Activated T-helper 1 cell treated with anti-CD3 and anti-CD28 coated beads, Interleukin-2, amount 50 U/mL, for 16 hours (primary cell): ENCODE results near the gene B3GALT5.

ENCODE experiments used
- DNase-seq, 2 donors: peaks; one replicate each; pipeline ENCODE4 v3.0.0-alpha.2; 2020; ENCODE audit warnings: low read depth in 1 of 2, low spot score in 1 of 2

The B3GALT5 gene

DNA sequence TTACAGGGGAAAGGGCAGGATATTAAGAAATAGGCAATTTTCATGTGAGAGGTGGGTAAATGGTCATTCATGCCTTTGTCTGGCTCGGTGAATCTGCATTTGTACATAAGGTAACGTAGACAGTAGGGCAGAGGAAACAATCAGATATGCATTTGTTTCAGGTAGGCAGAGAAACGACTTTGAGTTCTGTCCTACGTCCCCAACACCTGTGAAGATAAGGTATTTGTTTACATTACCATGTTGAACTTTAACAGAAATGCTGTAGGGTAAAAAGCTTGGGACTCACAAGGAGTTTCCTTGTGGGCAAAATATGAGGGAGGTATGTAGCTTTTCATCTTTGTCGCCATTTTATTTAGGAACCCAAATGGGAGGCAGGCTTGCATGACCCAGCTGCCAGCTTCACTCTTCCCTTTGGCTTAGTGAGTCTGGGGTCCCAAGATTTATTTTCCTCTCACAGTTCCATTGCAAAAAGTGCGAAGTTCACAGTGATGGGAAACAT is 31.4 kb downstream of the B3GALT5 start:
- no peak for DNase-seq

DNA sequence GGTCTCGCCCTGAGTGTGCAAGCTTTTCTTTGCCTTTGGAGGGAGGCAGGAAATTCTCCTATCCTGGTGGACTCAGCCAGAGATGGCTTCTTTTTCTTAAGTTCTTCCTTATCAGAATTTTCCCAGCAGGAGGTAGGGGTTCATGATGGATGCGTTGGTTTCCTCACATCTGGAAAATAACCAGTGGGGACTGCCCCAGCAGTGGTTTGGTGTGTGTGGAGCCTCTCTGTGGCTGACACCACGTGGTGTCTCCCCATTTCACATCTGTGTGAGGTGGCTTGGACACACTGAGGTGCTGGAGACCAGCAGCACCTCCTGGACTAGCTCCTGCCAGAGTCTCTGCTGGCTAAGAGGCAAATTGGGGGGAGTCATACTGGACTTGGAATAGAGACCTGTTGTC is 32.6 kb downstream of the B3GALT5 start:
- DNase-seq = no peak

DNA sequence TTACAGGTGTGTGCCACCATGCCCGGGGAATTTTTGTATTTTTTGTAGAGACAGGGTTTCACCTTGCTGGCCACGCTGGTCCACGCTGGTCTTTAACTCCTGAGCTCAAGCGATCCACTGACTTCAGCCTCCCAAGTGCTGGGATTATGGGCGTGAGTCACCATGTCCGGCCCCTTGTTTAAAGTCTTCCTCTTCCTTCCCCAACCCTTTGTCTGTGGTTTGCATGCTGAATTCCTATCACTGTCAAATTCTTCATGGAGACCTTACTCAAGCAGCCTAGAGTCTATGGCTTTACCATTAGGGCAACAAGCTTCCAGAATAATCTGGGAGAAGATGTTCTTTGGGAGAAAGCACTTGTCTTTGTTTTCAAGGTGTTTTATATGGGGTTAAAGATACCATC is 34.7 kb downstream of the B3GALT5 start:
- no peak for DNase-seq

DNA sequence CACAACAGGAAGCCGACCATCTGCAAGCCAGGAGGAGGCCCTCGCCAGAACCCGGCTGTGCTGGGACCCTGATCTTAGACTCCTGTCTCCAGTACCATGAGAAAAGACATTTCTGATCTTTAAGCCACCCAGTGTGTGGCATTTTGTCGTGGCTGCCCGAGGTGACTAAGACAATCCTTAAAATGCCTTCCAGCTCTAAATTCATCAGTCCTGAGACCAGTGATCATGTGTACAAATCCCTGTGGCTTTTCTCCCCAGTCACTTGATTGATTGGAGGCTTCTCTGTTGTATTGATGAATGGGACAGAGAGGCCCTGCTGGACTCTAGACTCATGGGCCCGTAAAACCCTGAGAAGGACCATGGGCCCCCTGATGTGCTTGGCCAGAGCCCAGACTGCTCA is 36.1 kb downstream of the B3GALT5 start:
- DNase-seq = no peak

DNA sequence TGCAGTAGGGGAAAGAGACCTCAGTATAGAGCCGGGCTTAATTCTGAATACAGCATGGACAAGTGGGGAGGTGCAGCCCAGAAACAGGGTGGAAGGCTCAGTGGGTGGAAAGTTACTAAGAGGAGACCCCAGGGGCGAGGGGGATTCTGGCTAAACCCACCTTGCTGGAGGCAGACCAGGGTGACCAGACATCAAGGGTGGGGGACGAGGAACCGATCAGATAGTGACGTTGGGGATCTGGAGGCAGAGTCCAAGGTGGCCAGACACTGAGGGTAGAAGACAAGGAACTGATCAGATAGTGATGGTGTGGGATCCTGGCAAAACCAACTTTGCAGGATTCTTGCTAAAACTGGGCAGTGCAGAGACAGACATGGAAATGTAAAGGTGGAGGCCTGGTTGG is 36.8 kb downstream of the B3GALT5 start:
- DNase-seq = no peak

DNA sequence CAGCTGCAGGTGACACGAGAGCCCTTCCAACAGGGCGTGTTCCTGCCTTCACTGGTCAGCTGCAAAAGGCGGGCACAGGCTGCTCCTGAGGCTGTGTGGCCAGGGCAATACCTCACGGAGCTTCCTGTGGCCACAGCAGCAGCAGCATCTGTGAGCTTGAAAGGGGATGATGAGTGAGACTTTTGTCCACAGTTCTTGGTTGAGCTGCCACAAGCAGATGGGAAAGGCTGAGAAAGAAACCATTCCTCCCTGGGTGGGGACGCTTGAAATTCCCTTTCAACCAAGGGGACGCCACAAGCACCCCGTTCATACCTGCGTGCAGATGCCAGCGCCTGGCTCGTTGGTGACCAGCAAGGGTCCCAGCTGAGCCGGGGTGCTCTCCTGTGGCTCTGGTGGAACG is 37.6 kb downstream of the B3GALT5 start:
- DNase-seq = no peak

DNA sequence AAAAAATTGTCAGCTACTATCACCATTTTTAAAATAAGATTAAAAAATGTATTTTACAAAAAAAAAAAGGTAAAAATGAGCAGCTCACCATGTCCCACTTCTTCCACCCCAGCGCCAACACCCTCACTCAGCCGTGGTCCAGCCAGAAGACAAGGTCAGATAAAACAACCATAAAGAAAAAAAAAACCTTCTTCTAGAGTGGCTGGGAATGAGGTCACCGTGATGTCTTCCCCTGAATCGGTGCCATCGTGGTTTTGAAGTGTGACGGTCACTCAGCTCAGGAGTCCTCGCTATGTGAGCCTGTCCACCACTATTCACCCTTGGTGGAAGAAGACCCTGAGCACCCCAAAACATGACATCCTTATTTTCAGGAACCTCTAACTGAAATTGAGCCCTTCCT is 38.1 kb downstream of the B3GALT5 start:
- no peak for DNase-seq

DNA sequence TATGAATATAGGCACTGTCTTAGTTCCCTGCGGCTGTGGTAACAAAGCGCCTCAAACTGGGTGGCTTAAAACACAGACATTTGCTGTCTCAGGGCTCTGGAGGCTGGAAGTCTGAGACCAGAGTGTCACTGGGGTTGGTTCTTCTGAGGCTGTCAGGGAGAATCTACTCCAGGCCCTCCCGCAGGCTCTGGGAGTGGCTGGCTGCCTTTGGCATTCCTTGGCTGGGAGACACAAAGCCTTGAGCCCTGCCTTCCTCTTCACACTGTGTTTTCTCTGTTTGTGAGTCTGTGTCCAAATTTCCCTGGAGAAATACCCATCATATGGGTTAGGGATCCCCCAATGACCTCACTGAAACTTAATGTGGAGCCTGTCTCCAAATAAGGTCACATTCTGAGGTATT is 38.5 kb downstream of the B3GALT5 start:
- DNase-seq = no peak

DNA sequence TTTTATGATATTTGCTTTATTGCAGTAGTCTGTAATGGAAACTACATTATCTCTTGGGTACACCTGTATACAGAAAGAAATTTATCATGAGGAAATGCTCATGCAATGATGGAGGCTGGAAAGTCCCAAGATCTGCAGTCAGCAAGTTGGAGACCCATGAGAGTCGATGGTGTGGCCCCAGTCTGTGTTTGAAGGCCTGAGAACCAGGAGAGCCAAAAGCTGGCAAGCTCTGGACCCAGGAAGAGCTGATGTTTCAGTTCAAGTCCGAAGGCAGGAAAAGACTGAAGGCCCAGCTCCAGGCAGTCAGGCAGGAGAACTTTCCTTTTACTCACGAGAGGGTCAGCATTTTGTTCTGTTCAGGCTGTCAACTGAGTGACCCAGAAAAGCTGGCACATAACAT is 42.2 kb downstream of the B3GALT5 start:
- DNase-seq = no peak

DNA sequence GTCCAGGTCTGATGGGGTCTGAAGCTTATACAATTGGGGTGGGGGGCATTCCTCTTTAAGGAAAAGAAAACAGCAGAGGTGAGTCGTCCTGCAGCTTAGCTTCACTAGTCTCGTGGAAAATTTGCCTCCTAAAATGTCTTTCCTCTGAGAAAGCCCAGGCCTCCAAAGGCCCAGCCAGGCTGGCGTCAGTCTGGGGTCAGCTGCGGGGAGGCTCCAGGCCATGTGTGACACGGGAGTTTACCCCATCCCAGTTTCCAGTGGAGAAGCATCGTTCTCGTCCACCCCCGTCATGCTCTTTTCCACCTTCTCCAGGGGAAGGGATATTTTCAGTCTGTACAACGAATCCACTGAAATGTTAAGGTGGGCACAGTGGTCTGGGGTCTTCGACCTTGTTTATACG is 42.8 kb downstream of the B3GALT5 start:
- no peak for DNase-seq

DNA sequence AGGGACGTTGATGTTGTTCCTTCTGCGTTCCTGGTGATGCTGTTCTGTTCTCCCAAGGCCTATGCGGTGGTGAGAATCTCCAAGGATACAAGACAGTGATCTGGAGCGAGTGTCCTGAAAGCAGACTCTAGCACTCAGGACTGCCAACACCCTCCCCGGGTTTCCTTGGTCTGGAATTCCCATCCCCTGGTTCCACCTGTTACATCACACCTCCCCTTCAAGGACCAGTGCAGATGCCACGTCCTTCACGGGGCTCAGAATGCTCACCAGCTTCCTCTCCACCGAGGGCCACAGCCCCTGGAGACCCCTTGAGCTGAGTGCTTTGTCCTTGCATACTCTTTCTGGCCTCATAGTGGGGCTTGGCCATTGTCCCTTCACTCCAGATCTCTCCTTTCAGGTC is 43.5 kb downstream of the B3GALT5 start:
- no peak for DNase-seq

DNA sequence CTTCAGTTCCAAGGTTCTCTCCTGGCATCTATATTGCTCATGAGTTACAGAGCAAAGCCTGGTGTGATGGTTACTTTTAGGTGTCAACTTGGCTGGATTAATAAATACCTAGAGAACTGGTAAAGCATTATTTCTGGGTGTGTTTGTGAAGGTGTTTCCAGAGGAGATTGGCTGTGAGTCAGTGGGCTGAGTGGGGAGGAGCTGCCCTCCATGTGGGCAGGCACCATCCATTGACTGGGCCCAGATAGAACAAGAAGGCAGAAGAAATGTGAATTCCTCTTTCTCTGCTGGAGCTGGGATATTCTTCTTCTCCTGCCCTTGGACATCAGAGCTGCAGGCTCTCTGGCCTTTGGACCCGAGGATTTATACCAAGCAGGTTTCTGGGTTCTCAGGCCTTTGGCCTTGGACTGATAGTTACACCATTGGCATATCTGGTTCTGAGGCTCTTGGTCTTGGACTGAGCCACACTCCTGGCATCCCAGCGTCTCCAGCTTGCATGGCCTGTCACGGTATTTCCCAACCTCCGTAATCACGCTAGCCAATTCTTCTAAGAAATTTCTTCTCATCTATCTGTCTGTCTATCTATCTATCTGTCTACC is 44.5 kb downstream of the B3GALT5 start:
- no peak for DNase-seq

DNA sequence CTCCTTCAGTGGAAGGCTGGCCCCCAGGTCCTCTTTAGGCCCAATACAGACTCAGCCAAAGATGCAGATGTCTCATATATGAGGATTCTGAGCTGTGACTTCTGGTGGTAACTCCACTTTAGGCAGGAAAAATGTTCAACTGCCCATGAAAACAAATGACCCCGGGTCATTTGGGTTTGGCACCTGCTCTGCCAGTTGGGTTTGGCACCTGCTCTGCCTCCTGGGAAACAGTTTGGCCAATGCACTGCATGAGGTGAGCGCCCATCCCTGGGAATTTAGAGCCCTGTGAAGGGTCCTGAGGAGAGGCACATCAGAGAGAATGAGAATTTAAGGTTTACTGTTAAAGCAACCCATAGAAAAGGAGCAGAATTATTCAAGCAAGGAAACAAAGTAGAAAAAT is 45.3 kb downstream of the B3GALT5 start:
- no peak for DNase-seq

DNA sequence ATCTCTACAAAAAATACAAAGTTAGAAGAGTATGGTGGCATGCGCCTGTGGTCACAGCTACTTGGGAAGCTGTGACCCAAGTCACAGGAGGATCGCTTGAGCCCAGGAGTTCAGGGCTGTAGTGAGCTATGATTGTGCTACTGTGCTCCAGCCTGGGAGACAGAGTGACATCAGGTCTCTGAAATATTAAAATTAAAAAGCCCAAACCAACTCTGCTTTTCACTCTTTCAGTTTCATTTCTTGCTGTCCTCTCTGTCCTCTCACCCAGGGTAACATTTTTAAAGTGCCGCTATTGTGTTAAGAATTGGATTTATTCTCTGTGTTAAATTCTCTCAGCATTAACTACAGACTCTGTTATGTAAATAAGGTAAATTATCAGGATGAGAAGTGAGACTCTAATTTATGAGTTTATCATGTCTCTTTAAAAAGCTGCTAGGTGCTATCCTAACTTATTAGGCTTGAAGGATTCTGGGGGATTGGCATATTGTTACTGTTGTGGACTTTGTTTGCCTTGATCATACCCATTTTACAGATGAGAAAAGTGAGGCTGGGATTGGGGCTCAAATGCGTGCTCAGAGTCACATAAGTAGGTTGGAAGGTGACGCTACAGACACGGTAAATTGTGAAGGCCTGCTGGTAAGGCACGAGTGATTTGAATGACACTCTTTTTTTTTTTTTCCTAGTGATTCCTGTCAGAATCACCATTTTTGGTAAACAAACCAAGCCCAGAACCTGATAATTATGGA is 46.5 kb downstream of the B3GALT5 start:
- no peak for DNase-seq

DNA sequence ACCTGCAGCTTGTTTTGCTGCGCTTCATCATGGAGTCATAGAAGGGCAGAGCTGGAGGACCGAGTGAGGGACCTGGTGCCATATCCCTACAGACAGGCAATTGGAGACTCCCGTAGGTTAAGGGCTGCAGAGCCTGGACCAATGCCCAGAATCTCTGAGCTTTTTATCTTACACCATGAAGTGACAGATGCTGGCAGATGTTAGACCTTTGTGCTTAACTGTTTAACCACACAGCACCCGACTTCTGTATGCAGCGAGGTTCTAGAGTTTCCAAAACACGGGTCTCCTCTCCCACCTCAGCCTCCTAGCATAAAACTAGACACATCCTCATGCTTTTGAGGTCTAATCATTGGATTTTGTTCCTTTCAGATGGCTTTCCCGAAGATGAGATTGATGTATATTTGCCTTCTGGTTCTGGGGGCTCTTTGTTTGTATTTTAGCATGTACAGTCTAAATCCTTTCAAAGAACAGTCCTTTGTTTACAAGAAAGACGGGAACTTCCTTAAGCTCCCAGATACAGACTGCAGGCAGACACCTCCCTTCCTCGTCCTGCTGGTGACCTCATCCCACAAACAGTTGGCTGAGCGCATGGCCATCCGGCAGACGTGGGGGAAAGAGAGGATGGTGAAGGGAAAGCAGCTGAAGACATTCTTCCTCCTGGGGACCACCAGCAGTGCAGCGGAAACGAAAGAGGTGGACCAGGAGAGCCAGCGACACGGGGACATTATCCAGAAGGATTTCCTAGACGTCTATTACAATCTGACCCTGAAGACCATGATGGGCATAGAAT is 47.6 kb downstream of the B3GALT5 start:
- DNase-seq = no peak

DNA sequence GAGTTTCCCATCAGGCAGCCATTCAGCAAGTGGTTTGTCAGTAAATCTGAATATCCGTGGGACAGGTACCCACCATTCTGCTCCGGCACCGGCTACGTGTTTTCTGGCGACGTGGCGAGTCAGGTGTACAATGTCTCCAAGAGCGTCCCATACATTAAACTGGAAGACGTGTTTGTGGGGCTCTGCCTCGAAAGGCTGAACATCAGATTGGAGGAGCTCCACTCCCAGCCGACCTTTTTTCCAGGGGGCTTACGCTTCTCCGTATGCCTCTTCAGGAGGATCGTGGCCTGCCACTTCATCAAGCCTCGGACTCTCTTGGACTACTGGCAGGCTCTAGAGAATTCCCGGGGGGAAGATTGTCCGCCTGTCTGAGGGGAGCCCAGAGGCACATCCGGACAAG is 48.4 kb downstream of the B3GALT5 start:
- no peak for DNase-seq

DNA sequence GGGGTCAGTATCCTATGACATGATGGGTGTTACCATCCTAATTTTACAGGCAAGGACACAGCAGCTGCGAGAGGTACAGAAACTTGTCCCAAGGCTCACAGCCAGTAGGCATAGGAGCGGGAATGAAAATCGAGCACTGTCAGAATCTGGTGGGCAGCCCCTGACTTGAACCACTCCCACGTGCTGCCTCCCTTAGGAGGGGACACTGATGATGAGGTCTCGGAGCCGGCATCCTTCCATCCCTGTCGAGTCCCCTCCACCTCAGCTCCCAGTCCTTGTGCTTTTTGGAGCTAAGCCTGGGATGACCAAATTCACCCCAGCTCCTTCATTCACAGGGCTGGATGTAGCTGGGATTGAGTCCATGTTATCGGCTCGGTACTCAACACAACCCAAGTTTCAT is 49.0 kb downstream of the B3GALT5 start:
- DNase-seq = no peak

DNA sequence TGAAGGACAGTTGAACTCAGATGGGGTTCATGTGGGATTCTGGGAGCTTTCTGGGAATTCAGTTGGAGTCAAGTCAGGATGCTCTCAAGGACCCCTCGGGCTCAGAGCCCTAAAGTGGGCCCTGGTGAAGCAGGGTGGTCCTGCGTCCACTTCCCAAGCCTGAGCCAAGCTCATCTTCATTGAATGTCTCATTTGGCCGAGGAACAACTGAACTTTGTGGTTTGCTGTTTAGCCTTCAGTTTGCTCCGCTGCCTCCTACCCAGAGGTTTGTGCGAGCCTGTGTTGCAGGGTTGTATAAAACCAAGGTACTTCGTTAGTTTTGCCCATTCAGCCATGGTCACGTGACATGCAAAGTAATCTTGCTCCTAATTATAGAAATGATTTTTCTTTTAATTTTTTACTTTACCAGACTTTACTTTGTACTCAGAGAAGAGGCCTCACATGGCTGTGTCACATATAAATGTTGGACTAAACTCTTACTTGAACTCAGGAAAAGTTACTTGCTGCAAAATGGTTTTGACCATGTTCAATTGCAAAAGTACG is 49.7 kb downstream of the B3GALT5 start:
- DNase-seq = no peak

DNA sequence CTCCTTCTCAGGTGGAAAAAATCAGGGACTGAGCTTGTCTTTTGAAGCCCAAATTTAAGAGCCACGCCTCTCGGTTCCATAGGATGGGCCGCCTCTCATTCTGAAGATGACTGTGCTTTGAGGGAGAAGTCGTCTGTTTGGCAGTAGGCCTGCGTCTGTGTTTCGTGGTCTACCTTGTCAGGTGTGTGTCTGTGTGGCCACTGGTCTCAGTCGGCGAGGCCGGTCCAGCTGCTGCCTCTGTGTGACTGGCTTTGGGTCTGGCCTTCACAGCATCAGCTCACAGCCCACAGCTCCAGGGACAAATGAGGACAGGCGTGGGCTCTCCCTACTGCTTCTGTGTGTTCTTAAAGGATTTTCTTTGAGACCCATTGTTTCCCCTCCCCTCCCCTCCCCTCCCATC is 50.3 kb downstream of the B3GALT5 start:
- DNase-seq = no peak

DNA sequence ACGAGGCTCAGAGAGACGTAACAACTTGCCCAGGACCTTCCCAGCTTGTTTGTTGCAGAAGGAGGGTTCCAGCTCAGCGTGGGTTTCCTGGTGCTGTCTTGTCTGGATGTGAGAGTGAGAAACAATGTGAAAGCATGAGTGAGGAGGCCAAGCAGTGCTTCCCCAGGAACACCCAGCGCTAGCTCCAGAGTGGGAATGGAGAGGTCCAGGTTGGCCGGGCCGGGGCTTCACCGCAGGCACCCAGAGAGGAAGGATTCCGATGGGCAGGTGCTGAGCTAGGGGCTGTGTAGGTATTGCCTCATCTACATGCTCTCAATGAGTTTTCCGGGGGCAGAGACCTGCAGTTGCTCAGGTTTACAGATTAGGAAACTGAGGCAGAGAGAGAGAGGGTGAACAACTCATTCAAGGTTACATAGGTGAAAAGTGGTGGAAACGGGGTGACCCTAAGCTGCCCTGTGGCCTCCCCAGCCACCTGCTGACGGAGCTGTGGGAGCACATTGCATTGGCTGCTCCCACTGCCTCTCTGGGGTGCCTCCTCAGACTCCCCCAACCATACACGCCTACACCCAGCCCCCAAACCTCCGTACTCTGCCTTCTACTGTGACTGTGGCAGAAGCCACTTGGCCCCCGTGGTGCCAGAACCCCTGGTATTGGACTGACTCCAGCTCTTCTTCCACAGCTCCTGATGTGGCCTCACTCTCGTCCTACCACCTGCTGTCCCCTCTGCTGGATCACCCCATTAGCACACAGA is 51.2 kb downstream of the B3GALT5 start:
- no peak for DNase-seq

DNA sequence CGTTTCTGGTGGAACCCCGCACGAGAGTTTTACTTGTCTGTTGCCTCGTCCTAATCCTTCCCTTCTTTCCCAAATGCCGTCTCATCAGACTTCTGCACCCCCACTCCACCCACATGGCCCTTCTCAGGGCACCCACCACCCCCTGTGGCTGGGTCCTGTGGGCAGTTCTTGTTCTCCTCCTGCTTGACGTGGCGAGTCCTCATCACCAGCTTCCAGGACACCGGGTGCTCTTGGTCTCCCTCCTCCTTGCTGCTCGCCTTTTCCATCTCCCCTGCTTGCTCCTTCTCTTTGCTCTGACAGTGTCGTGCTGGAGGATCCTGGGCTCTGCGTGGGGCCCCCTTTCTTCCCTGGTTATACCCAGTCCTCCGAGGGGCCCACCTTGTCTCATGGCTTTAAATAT is 51.8 kb downstream of the B3GALT5 start:
- no peak for DNase-seq
